ENCODE results near the gene UBQLN3. TPM values are rescaled to one million over a fixed set of nuclear protein-coding genes. Genes with fewer than 3 reads are reported as not detected.

The UBQLN3 gene
- total and polyA plus RNA-seq, 4 donors: 0.06 to 1.4 (median 0.28) TPM; not detected in 1

GRCh38 chr11:5521540-5521939 is 11.8 kb upstream of the UBQLN3 start:
- no peaks in the 10 kb centered on the region for H3K4me1 ChIP-seq (ENCODE audit: control insufficient read depth in 5 of 5, insufficient read depth in 5 of 5, low read length in 5 of 5)
- no peaks in the 10 kb centered on the region for H3K36me3 ChIP-seq (ENCODE audit: control insufficient read depth in 4 of 4, insufficient read depth in 4 of 4, low read length in 4 of 4)
- no peak overlapping the region for H3K27ac ChIP-seq (ENCODE audit: low read depth in 1 of 2, low read length in 1 of 2)
- no peaks in the 10 kb centered on the region for H3K27me3 ChIP-seq (ENCODE audit: control insufficient read depth in 3 of 3, insufficient read depth in 3 of 3, low read length in 2 of 3)
- TF ChIP-seq, protein P1, sequence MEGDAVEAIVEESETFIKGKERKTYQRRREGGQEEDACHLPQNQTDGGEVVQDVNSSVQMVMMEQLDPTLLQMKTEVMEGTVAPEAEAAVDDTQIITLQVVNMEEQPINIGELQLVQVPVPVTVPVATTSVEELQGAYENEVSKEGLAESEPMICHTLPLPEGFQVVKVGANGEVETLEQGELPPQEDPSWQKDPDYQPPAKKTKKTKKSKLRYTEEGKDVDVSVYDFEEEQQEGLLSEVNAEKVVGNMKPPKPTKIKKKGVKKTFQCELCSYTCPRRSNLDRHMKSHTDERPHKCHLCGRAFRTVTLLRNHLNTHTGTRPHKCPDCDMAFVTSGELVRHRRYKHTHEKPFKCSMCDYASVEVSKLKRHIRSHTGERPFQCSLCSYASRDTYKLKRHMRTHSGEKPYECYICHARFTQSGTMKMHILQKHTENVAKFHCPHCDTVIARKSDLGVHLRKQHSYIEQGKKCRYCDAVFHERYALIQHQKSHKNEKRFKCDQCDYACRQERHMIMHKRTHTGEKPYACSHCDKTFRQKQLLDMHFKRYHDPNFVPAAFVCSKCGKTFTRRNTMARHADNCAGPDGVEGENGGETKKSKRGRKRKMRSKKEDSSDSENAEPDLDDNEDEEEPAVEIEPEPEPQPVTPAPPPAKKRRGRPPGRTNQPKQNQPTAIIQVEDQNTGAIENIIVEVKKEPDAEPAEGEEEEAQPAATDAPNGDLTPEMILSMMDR (IDR thresholded peaks at IDR 0.05; ENCODE audit: control extremely low read depth, extremely low read depth): no peak
- 97% methylated on average over 4 of the region's 4 CpGs for WGBS, 2 donors
- no peak for ATAC-seq (ENCODE audit: insufficient read depth, low FRiP score)
- no peak overlapping the region for H3K4me3 ChIP-seq
- peaks cover 0 to 3% (median 0%) of the 10 kb centered on the region in 4 donors for H3K9me3 ChIP-seq (ENCODE audit: control insufficient read depth in 4 of 4, insufficient read depth in 3 of 4, low read length in 3 of 4)
- no peak overlapping the region for H3K9ac ChIP-seq (ENCODE audit: insufficient read depth in 1 of 2, low read length in 2 of 2)
- no peak for DNase-seq

GRCh38 chr11:5516599-5516998 is 6.8 kb upstream of the UBQLN3 start, which contains the start of gene UBQLNL:
UBQLNL (minus strand) TSS chr11:5516699; CDS start chr11:5516441, 258 bp downstream.
- Histone ChIP-seq H3K4me1 (ENCODE audit: control insufficient read depth in 5 of 5, insufficient read depth in 5 of 5, low read length in 5 of 5) (no peaks in the 10 kb centered on the region), H3K9ac (ENCODE audit: insufficient read depth in 1 of 2, low read length in 2 of 2) (no peak within 1 kb of the TSS), H3K9me3 (ENCODE audit: control insufficient read depth in 4 of 4, insufficient read depth in 3 of 4, low read length in 3 of 4) (peaks cover 0 to 3% (median 0%) of the 10 kb centered on the region in 4 donors), H3K36me3 (ENCODE audit: control insufficient read depth in 4 of 4, insufficient read depth in 4 of 4, low read length in 4 of 4) (no peaks in the 10 kb centered on the region), H3K27ac (ENCODE audit: low read depth in 1 of 2, low read length in 1 of 2) (no peak within 1 kb of the TSS), H3K27me3 (ENCODE audit: control insufficient read depth in 3 of 3, insufficient read depth in 3 of 3, low read length in 2 of 3) (no peaks in the 10 kb centered on the region), H3K4me3 (no peak within 1 kb of the TSS)
- ATAC-seq (ENCODE audit: insufficient read depth, low FRiP score) (no peak), DNase-seq (no peak)
- 95 to 99% methylated on average over 2 of the region's 2 CpGs for WGBS, 2 donors
- TF ChIP-seq, protein P1 (IDR thresholded peaks at IDR 0.05; ENCODE audit: control extremely low read depth, extremely low read depth): no peak

- Histone ChIP-seq H3K4me1 (ENCODE audit: control insufficient read depth in 5 of 5, insufficient read depth in 5 of 5, low read length in 5 of 5) (no peaks in the 10 kb centered on the region), H3K9ac (ENCODE audit: insufficient read depth in 1 of 2, low read length in 2 of 2) (no peak overlapping the region), H3K27ac (ENCODE audit: low read depth in 1 of 2, low read length in 1 of 2) (no peak overlapping the region), H3K9me3 (ENCODE audit: control insufficient read depth in 4 of 4, insufficient read depth in 3 of 4, low read length in 3 of 4) (peaks cover 0 to 3% (median 0%) of the 10 kb centered on the region in 4 donors), H3K27me3 (ENCODE audit: control insufficient read depth in 3 of 3, insufficient read depth in 3 of 3, low read length in 2 of 3) (no peaks in the 10 kb centered on the region), H3K36me3 (ENCODE audit: control insufficient read depth in 4 of 4, insufficient read depth in 4 of 4, low read length in 4 of 4) (no peaks in the 10 kb centered on the region), H3K4me3 (no peak overlapping the region)
- DNase-seq: no peak
- ATAC-seq (ENCODE audit: insufficient read depth, low FRiP score): no peak
- TF ChIP-seq, protein P1 (IDR thresholded peaks at IDR 0.05; ENCODE audit: control extremely low read depth, extremely low read depth): no peak
Measured at GRCh38 chr11:5514841-5515240, 5.1 kb upstream of the UBQLN3 start.

GRCh38 chr11:5508605-5509004 is 1.2 kb downstream of the UBQLN3 start:
- H3K27ac ChIP-seq (ENCODE audit: low read depth in 1 of 2, low read length in 1 of 2): no peak overlapping the region
- H3K4me1 ChIP-seq (ENCODE audit: control insufficient read depth in 5 of 5, insufficient read depth in 5 of 5, low read length in 5 of 5): no peaks in the 10 kb centered on the region
- no peak overlapping the region for H3K4me3 ChIP-seq
- no peaks in the 10 kb centered on the region for H3K27me3 ChIP-seq (ENCODE audit: control insufficient read depth in 3 of 3, insufficient read depth in 3 of 3, low read length in 2 of 3)
- no peaks in the 10 kb centered on the region for H3K36me3 ChIP-seq (ENCODE audit: control insufficient read depth in 4 of 4, insufficient read depth in 4 of 4, low read length in 4 of 4)
- TF ChIP-seq, protein P1 (IDR thresholded peaks at IDR 0.05; ENCODE audit: control extremely low read depth, extremely low read depth): no peak
- no peak for DNase-seq
- no peaks in the 10 kb centered on the region for H3K9me3 ChIP-seq (ENCODE audit: control insufficient read depth in 4 of 4, insufficient read depth in 3 of 4, low read length in 3 of 4)
- ATAC-seq (ENCODE audit: insufficient read depth, low FRiP score): no peak
- WGBS, 2 donors: 96 to 98% methylated on average over 8 of the region's 8 CpGs
- H3K9ac ChIP-seq (ENCODE audit: insufficient read depth in 1 of 2, low read length in 2 of 2): no peak overlapping the region

Data from lung (tissue), 12 donors.